GM12878 (cell line): ENCODE results near the gene ARMC3.

Source experiments
- ATF3 ChIP-seq: IDR thresholded peaks from 2 replicates; pipeline ENCODE4 v1.6.1; 2011; ENCODE audit warnings: low read depth, mild to moderate bottlenecking, low read length, moderate library complexity, borderline replicate concordance; ENCODE audit errors: extremely low read depth
- CTCF ChIP-seq, 3 experiments: IDR thresholded peaks in 2 of 3; conservative IDR thresholded peaks in 1 of 3; 2 replicates each; pipeline ENCODE4 v1.5.1; 2011; ENCODE audit warnings: low read depth in 3 of 3, low read length in 3 of 3, mild to moderate bottlenecking in 3 of 3, control low read depth in 2 of 3, moderate library complexity in 2 of 3, inconsistent platforms in 1 of 3, mixed read lengths in 1 of 3; ENCODE audit not compliant: control insufficient read depth in 2 of 3, insufficient read depth in 1 of 3; ENCODE audit errors: extremely low read depth in 1 of 3
- HDAC2 ChIP-seq: fragments of 200-600 bp; sonication (generic); IDR thresholded peaks from 2 replicates; pipeline ENCODE4 v1.6.1; 2017
- ZBTB11 ChIP-seq: fragments of 450-650 bp; formaldehyde crosslinking; IDR thresholded peaks from 2 replicates; pipeline ENCODE4 v1.5.0; 2022; ENCODE audit warnings: mild to moderate bottlenecking, missing genetic modification characterization

GRCh38 chr10:23060918-23061317 is 133.1 kb downstream of the ARMC3 start:
- TF ChIP-seq CTCF (IDR thresholded peaks at IDR 0.05 in 2 of 3, conservative IDR thresholded peaks at IDR 0.05 in 1 of 3; ENCODE audit: control insufficient read depth in 2 of 3, extremely low read depth in 1 of 3, insufficient read depth in 1 of 3, low read depth in 3 of 3, low read length in 3 of 3) (no peak), ATF3 (no peak), HDAC2 (no peak), ZBTB11 (no peak)
